ENCODE data around the gene RPL29.

The RPL29 gene

DNA sequence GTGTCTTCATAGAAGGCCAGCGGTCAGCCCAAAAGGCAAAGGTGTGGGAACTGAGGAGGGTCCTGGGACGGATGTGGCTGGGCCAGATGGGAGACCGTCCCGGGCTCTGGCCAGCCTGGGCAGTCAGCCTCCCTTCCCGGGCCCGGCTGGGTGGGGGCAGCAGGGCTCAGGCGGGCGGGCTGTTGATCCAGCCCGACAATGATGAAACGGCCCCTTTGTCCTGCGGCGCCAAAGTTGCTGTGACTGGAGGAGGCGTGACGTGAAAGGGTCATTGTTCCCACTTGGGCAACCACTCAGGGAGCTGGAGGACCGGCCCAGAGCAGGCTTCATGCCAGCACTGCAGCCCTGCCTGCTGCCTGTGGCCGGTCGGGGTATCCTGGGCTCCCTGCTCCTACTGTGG is 44.2 kb upstream of the RPL29 start:
- DNase-seq (ENCODE audit: low spot score): no peak
- ChIA-PET POLR2A (ENCODE audit: low non-redundant PET) (no interaction called here), CTCF (no interaction called here)
- TF ChIP-seq, protein P1, sequence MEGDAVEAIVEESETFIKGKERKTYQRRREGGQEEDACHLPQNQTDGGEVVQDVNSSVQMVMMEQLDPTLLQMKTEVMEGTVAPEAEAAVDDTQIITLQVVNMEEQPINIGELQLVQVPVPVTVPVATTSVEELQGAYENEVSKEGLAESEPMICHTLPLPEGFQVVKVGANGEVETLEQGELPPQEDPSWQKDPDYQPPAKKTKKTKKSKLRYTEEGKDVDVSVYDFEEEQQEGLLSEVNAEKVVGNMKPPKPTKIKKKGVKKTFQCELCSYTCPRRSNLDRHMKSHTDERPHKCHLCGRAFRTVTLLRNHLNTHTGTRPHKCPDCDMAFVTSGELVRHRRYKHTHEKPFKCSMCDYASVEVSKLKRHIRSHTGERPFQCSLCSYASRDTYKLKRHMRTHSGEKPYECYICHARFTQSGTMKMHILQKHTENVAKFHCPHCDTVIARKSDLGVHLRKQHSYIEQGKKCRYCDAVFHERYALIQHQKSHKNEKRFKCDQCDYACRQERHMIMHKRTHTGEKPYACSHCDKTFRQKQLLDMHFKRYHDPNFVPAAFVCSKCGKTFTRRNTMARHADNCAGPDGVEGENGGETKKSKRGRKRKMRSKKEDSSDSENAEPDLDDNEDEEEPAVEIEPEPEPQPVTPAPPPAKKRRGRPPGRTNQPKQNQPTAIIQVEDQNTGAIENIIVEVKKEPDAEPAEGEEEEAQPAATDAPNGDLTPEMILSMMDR (conservative IDR thresholded peaks at IDR 0.05; ENCODE audit: low read depth): no peak
- H3K27ac ChIP-seq: peak overlapping the region; percentile 100

DNA sequence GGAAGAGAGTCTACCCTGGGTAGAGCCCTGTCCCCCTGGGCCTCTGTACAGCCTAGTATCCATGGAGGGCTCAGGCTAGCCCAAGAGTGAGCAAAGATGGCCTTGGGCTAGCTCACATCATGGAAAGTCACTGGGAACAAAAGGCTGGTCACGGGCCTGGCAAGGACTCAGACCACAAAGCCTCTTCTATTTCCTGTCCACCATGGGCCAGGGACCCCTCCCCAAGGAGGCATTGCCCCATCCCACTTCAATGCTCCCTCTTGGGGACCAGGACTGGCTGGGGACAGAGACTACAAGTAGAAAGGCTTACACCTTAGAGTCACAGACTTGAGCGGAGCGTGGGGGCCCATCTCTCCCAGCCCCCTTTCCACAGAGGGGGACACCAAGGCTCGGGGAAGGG is 43.7 kb upstream of the RPL29 start:
- POLR2A ChIA-PET (ENCODE audit: low non-redundant PET): no interaction called here
- TF ChIP-seq, protein P1 (conservative IDR thresholded peaks at IDR 0.05; ENCODE audit: low read depth): no peak
- CTCF ChIA-PET: interaction anchor here (1.0 kb wide), 1 partner anchor 18 kb away, joined by 3 read pairs; no protein-coding TSS in a partner anchor

DNA sequence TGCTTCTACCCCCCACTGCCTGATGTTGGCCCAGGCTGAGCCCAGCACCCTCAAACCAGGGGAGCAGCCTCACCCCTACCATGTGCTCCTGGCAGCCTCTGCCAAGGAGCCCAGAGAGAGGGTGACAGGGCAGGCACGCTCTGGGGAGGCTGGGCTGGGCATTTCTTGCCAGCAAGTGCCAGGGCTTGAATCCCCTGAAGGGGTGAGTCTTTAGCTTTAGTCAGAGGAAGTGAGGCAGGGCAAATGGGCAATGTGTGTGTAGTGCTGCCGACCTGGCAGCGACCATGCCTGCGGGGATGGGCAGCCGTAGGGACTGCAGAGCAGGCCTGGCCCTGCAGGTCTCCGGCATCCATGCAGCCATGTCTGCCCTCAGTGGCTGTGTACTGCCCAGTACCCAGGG is 42.5 kb upstream of the RPL29 start:
- DNase-seq (ENCODE audit: low spot score): peak; percentile 47
- ChIA-PET CTCF (interaction anchor here (0.7 to 1.0 kb wide), 2 partner anchors 14 to 332 kb away, joined by 4 to 5 read pairs; no protein-coding TSS in a partner anchor), POLR2A (ENCODE audit: low non-redundant PET) (interaction anchor here (1.1 to 2.0 kb wide), 2 partner anchors 8 to 16 kb away, joined by 3 to 4 read pairs; no protein-coding TSS in a partner anchor)
- peak overlapping the region; percentile 100 for H3K27ac ChIP-seq
- TF ChIP-seq, protein P1 (conservative IDR thresholded peaks at IDR 0.05; ENCODE audit: low read depth): no peak

More for the DNA sequence above, 43.7 kb upstream of the RPL29 start:
- no peak for DNase-seq (ENCODE audit: low spot score)
- peak overlapping the region; percentile 100 for H3K27ac ChIP-seq

DNA sequence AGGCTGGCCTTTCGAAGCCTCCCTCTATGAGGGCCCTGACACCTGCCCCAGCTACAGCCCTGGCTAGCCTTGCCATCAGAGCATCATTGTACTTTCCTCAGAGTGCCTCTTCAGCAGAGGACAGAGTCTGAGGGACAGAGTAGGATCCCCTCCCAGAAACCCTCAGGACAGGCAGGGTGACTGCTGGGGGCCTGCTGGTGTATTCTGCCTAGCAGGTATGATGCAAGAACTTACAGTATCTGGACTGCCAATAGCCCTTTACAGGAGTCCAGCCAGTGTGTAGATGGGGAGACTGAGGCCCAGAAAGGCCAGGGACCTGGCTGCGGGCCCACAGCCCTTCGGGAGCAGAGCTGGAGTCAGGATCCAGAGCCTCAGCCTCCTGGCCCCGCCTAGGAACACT is 41.6 kb upstream of the RPL29 start:
- TF ChIP-seq, protein P1 (conservative IDR thresholded peaks at IDR 0.05; ENCODE audit: low read depth): no peak
- CTCF ChIA-PET: interaction anchor here (0.6 to 1.0 kb wide), 3 partner anchors 15 to 35 kb away, joined by 3 to 4 read pairs (median 3); no protein-coding TSS in a partner anchor
- H3K27ac ChIP-seq: peak overlapping the region; percentile 100
- DNase-seq (ENCODE audit: low spot score): no peak
- POLR2A ChIA-PET (ENCODE audit: low non-redundant PET): interaction anchor here (0.9 to 2.0 kb wide), 3 partner anchors 9 to 17 kb away, joined by 3 to 4 read pairs (median 3); no protein-coding TSS in a partner anchor

DNA sequence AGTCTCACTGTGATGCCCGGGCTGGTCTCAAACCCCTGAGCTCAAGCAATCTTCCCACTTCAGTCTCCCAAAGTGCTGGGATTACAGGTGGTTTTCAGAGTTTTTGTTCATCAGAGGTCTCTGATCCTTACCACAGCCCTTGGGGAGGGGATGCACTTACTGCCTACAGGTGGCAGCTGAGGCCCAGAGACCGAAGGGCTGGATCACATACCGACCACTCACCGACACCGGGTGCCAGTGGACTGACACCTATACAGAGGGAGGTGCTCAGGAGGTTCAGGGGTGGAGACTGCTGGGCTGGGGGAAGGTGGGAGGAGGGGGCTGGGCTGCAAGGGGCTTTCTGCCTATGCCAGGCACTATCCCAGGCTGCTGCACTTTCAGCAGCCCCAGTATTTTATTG is 41.1 kb upstream of the RPL29 start:
- H3K27ac ChIP-seq: peak overlapping the region; percentile 100
- TF ChIP-seq, protein P1 (conservative IDR thresholded peaks at IDR 0.05; ENCODE audit: low read depth): no peak
- POLR2A ChIA-PET (ENCODE audit: low non-redundant PET): interaction anchor here (2.0 kb wide), 1 partner anchor 10 kb away, joined by 4 read pairs; no protein-coding TSS in a partner anchor
- no peak for DNase-seq (ENCODE audit: low spot score)
- CTCF ChIA-PET: interaction anchor here (0.6 to 0.7 kb wide), 2 partner anchors 17 to 41 kb away, joined by 3 to 4 read pairs; no protein-coding TSS in a partner anchor

DNA sequence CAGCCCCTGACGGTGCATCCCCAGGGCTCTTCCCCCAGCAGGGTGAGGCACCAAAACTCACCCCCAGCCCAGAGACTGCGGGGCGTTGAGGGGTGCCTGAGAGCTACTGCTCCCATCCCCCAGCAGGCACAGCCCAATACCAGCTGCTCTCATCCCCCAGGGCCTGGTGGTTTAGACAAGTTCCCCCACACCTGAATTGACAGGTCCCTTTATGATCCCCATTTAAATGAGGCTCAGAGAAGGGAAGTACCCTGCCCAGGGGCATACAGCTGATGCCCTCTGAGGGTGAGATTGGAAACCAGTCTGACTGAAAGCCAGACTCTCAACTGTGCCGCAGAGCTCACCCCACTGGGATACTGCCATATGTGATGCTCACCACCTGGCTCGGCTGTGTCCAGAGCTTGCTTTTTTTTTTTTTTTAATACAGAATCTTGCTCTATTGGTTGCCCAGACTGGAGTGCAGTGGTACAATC is 40.6 kb upstream of the RPL29 start:
- DNase-seq (ENCODE audit: low spot score): no peak
- ChIA-PET POLR2A (ENCODE audit: low non-redundant PET) (interaction anchor here (2.0 kb wide), 1 partner anchor 10 kb away, joined by 4 read pairs; no protein-coding TSS in a partner anchor), CTCF (interaction anchor here (0.6 to 1.2 kb wide), 3 partner anchors 17 to 42 kb away, joined by 4 to 5 read pairs (median 4); no protein-coding TSS in a partner anchor)
- H3K27ac ChIP-seq: peak overlapping the region; percentile 100
- TF ChIP-seq, protein P1 (conservative IDR thresholded peaks at IDR 0.05; ENCODE audit: low read depth): no peak
